K562 (cell line): ENCODE results near the gene TBC1D16. TPM values are rescaled to one million over a fixed set of nuclear protein-coding genes. Genes with fewer than 3 reads are reported as not detected.

ENCODE experiments used
- ARID1B ChIP-seq: fragments of 450-650 bp; IDR thresholded peaks from 2 replicates; pipeline ENCODE4 v1.6.1; 2016; ENCODE audit warnings: antibody characterized with exemption, mild to moderate bottlenecking, inconsistent platforms
- CREM ChIP-seq: IDR thresholded peaks from 2 replicates; pipeline ENCODE4 v1.6.1; 2014; ENCODE audit warnings: antibody characterized with exemption, low read depth
- ELK1 ChIP-seq: sonication (generic); formaldehyde crosslinking; IDR thresholded peaks from 2 replicates; pipeline ENCODE4 v1.8.1; 2022; ENCODE audit warnings: missing genetic modification reagents
- EP300 ChIP-seq: IDR thresholded peaks from 2 replicates; pipeline ENCODE4 v1.6.1; 2012; ENCODE audit warnings: low read length, improper control_type of control experiment
- GTF2B ChIP-seq: IDR thresholded peaks from 2 replicates; pipeline ENCODE4 v1.6.1; 2011; ENCODE audit not compliant: insufficient read length; ENCODE audit errors: extremely low read depth
- JUNB ChIP-seq: fragments of 450-650 bp; formaldehyde crosslinking; conservative IDR thresholded peaks from 2 replicates; pipeline ENCODE4 v1.4.0; 2020; ENCODE audit warnings: mild to moderate bottlenecking
- NFYB ChIP-seq: IDR thresholded peaks from 2 replicates; pipeline ENCODE4 v1.6.1; 2011; ENCODE audit warnings: mild to moderate bottlenecking, moderate library complexity; ENCODE audit not compliant: insufficient read length; ENCODE audit errors: extremely low read depth
- PCBP1 ChIP-seq: fragments of 200-400 bp; formaldehyde crosslinking; IDR thresholded peaks from 2 replicates; pipeline ENCODE4 v1.6.1; 2018; ENCODE audit warnings: mild to moderate bottlenecking, low read depth, low read length; ENCODE audit not compliant: poor library complexity, severe bottlenecking
- RBM14 ChIP-seq: fragments of 200-400 bp; formaldehyde crosslinking; IDR thresholded peaks from 2 replicates; pipeline ENCODE4 v1.6.1; 2018; ENCODE audit warnings: low read depth, mild to moderate bottlenecking, low read length, moderate library complexity, borderline replicate concordance; ENCODE audit not compliant: insufficient read depth
- SMAD3 ChIP-seq: fragments of 450-650 bp; formaldehyde crosslinking; conservative IDR thresholded peaks from 2 replicates; pipeline ENCODE4 v1.4.0; 2020; ENCODE audit warnings: mild to moderate bottlenecking
- SMARCE1 ChIP-seq: fragments of 450-650 bp; IDR thresholded peaks from 2 replicates; pipeline ENCODE4 v1.7.1; 2016; ENCODE audit warnings: mild to moderate bottlenecking
- STAT6 ChIP-seq: sonication (generic); formaldehyde crosslinking; IDR thresholded peaks from 2 replicates; pipeline ENCODE4 v1.8.1; 2023; ENCODE audit warnings: mild to moderate bottlenecking, missing genetic modification reagents
- TAL1 ChIP-seq: fragments of 450-650 bp; IDR thresholded peaks from 2 replicates; pipeline ENCODE4 v1.6.1; 2016; ENCODE audit warnings: mild to moderate bottlenecking
- THRAP3 ChIP-seq: fragments of 450-650 bp; IDR thresholded peaks from 2 replicates; pipeline ENCODE4 v1.6.1; 2016; ENCODE audit warnings: mild to moderate bottlenecking, inconsistent platforms, borderline replicate concordance
- ZBTB1 ChIP-seq: sonication (generic); formaldehyde crosslinking; IDR thresholded peaks from 2 replicates; pipeline ENCODE4 v1.8.1; 2023; ENCODE audit warnings: missing genetic modification reagents, low read depth, mild to moderate bottlenecking, borderline replicate concordance
- ZBTB49 ChIP-seq: sonication (generic); formaldehyde crosslinking; IDR thresholded peaks from 2 replicates; pipeline ENCODE4 v1.8.0; 2022; ENCODE audit warnings: missing genetic modification reagents, mild to moderate bottlenecking, borderline replicate concordance
- ZBTB7A ChIP-seq: IDR thresholded peaks from 2 replicates; pipeline ENCODE4 v1.6.1; 2011; ENCODE audit warnings: low read depth, mild to moderate bottlenecking, low read length, moderate library complexity, borderline replicate concordance; ENCODE audit not compliant: control insufficient read depth
- ZNF57 ChIP-seq: fragments of 450-650 bp; formaldehyde crosslinking; IDR thresholded peaks from 2 replicates; pipeline ENCODE4 v1.4.0; 2020; ENCODE audit warnings: mild to moderate bottlenecking, moderate library complexity
- ZNF717 ChIP-seq: fragments of 250-450 bp; sonication (Bioruptor Pico); IDR thresholded peaks from 2 replicates; pipeline ENCODE4 v1.5.0; 2021
- polyA plus RNA-seq, 8 experiments: library from polyadenylated mRNA; depleted of rRNA in 4 of 8; stranded (reverse) in 5 of 8; unstranded in 3 of 8; fragments of >200 nt; fragmentation: Nextera tagmentation in 2 of 8; fragmentation: Illumina TruSeq in 1 of 8; extraction: Ambion mirVana in 2 of 8; extraction: Trizol in 1 of 8; gene quantifications; 2 replicates each; pipeline versions ENCODE4 v1.2.1 to v1.2.3, GENCODE V29; 2011 to 2014; ENCODE audit warnings: inconsistent platforms in 1 of 8, missing spikeins in 1 of 8
- total RNA-seq, 7 experiments: library from RNA; depleted of rRNA in 6 of 7; stranded (reverse); fragments of >200 nt in 6 of 7; fragmentation: Illumina TruSeq in 2 of 7; extraction: Trizol in 2 of 7; gene quantifications; 2 replicates each; pipeline versions ENCODE4 v1.2.1 to v1.2.3, GENCODE V29; 2011 to 2021; ENCODE audit warnings: low replicate concordance in 1 of 7

TBC1D16 gene
- total and polyA plus RNA-seq, 9 of the 15 experiments (the other 6 are each of a cell fraction or from before 2014, with no cell fraction given): 0.01 to 0.20 (median 0.03) TPM; not detected in 1

GRCh38 chr17:80068301-80069222 lies 32.9 kb upstream of the TBC1D16 start (continued):
- TF ChIP-seq ELK1 (no peak), SMAD3 (no peak), CREM (0 out of 2 replicates have a peak, but pooled peaks have one; percentile 12), ZBTB7A (peak; percentile 15; the same call in 1 of the 2 replicates), THRAP3 (no peak), RBM14 (no peak), GTF2B (no peak), ZNF717 (CRISPR knock-in tag) (no peak), STAT6 (no peak), ZNF57 (CRISPR knock-in tag) (no peak), PCBP1 (no peak), SMARCE1 (peak; percentile 73; the same call in 1 of the 2 replicates), ZBTB1 (CRISPR knock-in tag) (no peak), JUNB (CRISPR knock-in tag) (no peak), ZBTB49 (CRISPR knock-in tag) (no peak), EP300 (peak; percentile 24; the same call in 1 of the 2 replicates), NFYB (no peak), TAL1 (no peak), ARID1B (peak; percentile 53; the same call in 1 of the 2 replicates)
